K562 (cell line): ENCODE measurements around the gene NAT14. TPM values are rescaled to one million over a fixed set of nuclear protein-coding genes. Genes with fewer than 3 reads are reported as not detected.

Experiments used
- DNMT1 ChIP-seq: fragments of 450-650 bp; IDR thresholded peaks from 2 replicates; pipeline ENCODE4 v1.6.1; 2016; ENCODE audit warnings: antibody characterized with exemption, mild to moderate bottlenecking
- JUN ChIP-seq, 2 experiments: sonication (generic) in 1 of 2; formaldehyde crosslinking in 1 of 2; IDR thresholded peaks; 2 replicates each; pipeline versions ENCODE4 v1.6.1 to v1.8.0; 2012 to 2022; ENCODE audit warnings: borderline replicate concordance in 2 of 2, mild to moderate bottlenecking in 2 of 2, improper control_type of control experiment in 1 of 2, low read depth in 1 of 2, low read length in 1 of 2, missing genetic modification reagents in 1 of 2
- PRMT5 ChIP-seq: sonication (generic); formaldehyde crosslinking; IDR thresholded peaks from 2 replicates; pipeline ENCODE4 v1.5.0; 2020; ENCODE audit warnings: missing genetic modification reagents
- RERE ChIP-seq: sonication (generic); formaldehyde crosslinking; IDR thresholded peaks from 2 replicates; pipeline ENCODE4 v1.8.0; 2023; ENCODE audit warnings: missing genetic modification reagents, mild to moderate bottlenecking, borderline replicate concordance
- SMAD4 ChIP-seq: fragments of 250-450 bp; sonication (Bioruptor Pico); conservative IDR thresholded peaks from 2 replicates; pipeline ENCODE4 v1.8.0; 2021; ENCODE audit warnings: inconsistent platforms, mild to moderate bottlenecking, moderate library complexity
- ZNF140 ChIP-seq: fragments of 250-450 bp; sonication (Bioruptor Pico); IDR thresholded peaks from 2 replicates; pipeline ENCODE4 v1.8.0; 2021; ENCODE audit warnings: moderate library complexity, mild to moderate bottlenecking, inconsistent platforms
- ZNF197 ChIP-seq: fragments of 200-800 bp; sonication (Bioruptor generic); IDR thresholded peaks from 2 replicates; pipeline ENCODE4 v1.6.1; 2016; ENCODE audit warnings: low read depth, missing genetic modification characterization, missing compliant biosample characterization
- ZNF263 ChIP-seq: sonication (generic); formaldehyde crosslinking; IDR thresholded peaks from 2 replicates; pipeline ENCODE4 v1.8.0; 2022; ENCODE audit warnings: mild to moderate bottlenecking, missing genetic modification reagents, borderline replicate concordance
- ZNF518B ChIP-seq: fragments of 250-450 bp; sonication (Bioruptor Pico); IDR thresholded peaks from 2 replicates; pipeline ENCODE4 v1.5.0; 2021; ENCODE audit warnings: mild to moderate bottlenecking, moderate library complexity
- polyA plus RNA-seq, 8 experiments: library from polyadenylated mRNA; depleted of rRNA in 4 of 8; stranded (reverse) in 5 of 8; unstranded in 3 of 8; fragments of >200 nt; fragmentation: Nextera tagmentation in 2 of 8; fragmentation: Illumina TruSeq in 1 of 8; extraction: Ambion mirVana in 2 of 8; extraction: Trizol in 1 of 8; gene quantifications; 2 replicates each; pipeline versions ENCODE4 v1.2.1 to v1.2.3, GENCODE V29; 2011 to 2014; ENCODE audit warnings: inconsistent platforms in 1 of 8, missing spikeins in 1 of 8
- total RNA-seq, 7 experiments: library from RNA; depleted of rRNA in 6 of 7; stranded (reverse); fragments of >200 nt in 6 of 7; fragmentation: Illumina TruSeq in 2 of 7; extraction: Trizol in 2 of 7; gene quantifications; 2 replicates each; pipeline versions ENCODE4 v1.2.1 to v1.2.3, GENCODE V29; 2011 to 2021; ENCODE audit warnings: low replicate concordance in 1 of 7

NAT14 gene
- total and polyA plus RNA-seq, 9 of the 15 experiments (the other 6 are each of a cell fraction or from before 2014, with no cell fraction given) = 2.4 to 77.0 (median 26.7) TPM

DNA sequence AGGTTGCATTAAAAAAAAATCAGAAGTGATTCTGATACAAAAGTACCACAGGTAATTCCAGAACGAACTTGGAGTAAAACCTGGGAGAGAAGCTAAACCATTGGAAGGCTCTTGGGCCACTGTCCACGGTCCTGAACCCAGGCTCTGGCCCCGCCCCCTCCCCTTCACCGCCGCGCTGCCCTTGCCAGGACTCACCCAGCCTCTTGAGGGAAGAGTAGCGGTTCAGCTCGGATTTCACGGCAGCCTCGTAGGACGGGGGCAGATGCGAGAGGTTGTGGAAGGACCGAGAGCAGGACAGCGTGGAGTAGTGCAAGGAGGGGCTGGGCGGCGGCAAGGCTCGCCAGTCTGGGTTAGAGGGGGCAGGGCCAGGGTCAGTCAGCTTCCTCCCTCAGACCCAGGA lies 47.6 kb upstream of the NAT14 start (continued):
- TF ChIP-seq RERE (CRISPR knock-in tag) (0 out of 2 replicates have a peak, but pooled peaks have one; percentile 70), PRMT5 (peak; percentile 80; the same call in 1 of the 2 replicates), DNMT1 (no peak), ZNF140 (no peak), ZNF197 (peak; percentile 89), ZNF263 (CRISPR knock-in tag) (peak; percentile 71; the same call in 1 of the 2 replicates), ZNF518B (CRISPR knock-in tag) (no peak), JUN (IDR thresholded peaks at IDR 0.05; ENCODE audit: borderline replicate concordance, low read depth, low read length) (no peak), JUN (CRISPR knock-in tag; IDR thresholded peaks at IDR 0.05; ENCODE audit: borderline replicate concordance) (no peak), SMAD4 (CRISPR knock-in tag) (0 out of 2 replicates have a peak, but pooled peaks have one; percentile 45)
